RKO (cell line): ENCODE data around the gene AHCYL2.

ENCODE experiments used
- DNase-seq: peaks from one replicate; pipeline ENCODE4 v3.0.0-alpha.2; 2016; ENCODE audit warnings: low spot score

The AHCYL2 gene

DNA sequence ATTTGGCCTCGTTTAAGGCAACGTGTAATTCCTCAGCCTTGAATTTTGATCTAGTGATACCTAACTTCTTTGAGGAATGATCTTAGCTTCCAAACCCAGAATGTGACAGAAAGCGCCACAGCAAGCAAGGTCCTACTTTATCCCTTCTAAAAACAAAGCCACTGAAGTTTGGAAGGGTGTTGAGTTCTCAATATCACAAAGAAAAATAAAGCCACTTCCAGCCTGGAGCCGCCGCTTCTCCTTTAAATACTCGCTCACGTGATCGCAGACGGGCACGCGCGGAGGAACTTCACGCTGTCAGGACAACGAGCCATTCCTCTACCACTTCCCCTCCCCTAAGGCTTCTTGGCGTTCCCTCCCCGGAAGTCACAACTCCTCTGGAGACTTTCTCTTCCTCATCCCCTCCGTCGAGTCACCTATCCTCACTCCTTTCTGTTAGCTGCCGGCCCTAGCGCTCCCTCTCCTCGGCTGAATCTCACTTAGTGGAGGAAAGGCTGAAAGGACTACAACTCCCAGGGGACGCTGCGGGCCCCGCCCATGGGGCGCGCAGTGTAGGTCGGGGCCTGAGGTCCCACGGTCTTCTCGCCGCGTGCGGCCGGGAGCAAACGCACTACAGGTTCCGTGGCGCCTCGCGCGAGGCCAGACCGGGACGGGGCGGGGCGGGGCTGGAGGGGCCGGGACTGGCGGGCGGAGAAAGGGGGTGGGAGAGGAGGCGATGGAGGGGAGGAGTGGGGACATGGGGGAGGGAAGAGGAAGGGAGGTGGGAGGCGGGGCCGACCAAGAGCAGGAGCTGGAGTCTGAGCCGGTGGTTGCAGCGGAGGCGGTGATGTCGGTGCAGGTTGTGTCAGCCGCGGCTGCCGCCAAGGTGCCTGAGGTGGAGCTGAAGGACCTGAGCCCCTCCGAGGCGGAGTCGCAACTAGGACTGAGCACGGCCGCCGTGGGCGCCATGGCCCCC lies at the start of gene AHCYL2:
TSS of gene AHCYL2 (plus strand) at position 780 of the 955 bp plus-strand sequence.
- peak; percentile 99 for DNase-seq

DNA sequence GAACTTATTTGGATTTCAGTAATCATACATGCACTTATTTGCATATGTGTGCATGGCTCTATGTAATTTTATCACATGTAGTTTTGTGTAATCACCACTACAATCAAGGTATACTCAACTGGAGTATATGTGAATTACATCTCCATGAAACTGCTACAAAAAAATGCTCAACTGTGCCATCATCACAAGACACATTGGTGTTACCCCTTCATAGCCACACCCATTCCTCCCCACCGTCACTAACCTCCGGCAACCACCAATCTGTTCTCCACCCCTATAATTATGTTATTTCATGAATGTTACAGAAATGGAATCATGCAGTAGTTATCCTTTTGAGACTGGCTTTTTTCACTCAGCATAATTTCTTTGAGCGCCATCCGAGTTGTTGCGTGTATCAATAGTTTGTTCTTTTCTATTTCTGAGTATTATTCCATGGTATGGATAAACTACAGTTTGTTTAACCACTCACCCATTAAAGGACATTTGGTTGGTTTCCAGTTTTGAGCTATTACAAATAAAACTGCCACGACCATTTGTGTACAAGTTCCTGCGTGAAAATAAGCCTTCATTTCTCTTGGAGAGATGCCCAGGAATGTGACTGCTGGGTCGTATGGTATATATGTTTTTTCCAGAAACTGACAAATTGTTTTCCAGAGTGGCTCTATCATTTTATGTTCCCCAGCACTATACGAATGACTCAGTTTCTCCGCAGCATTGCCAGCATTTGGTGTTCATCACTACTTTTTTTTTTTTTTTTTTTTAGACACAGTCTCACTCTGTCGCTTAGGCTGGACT lies 47.7 kb upstream of the AHCYL2 start:
- no peak for DNase-seq

DNA sequence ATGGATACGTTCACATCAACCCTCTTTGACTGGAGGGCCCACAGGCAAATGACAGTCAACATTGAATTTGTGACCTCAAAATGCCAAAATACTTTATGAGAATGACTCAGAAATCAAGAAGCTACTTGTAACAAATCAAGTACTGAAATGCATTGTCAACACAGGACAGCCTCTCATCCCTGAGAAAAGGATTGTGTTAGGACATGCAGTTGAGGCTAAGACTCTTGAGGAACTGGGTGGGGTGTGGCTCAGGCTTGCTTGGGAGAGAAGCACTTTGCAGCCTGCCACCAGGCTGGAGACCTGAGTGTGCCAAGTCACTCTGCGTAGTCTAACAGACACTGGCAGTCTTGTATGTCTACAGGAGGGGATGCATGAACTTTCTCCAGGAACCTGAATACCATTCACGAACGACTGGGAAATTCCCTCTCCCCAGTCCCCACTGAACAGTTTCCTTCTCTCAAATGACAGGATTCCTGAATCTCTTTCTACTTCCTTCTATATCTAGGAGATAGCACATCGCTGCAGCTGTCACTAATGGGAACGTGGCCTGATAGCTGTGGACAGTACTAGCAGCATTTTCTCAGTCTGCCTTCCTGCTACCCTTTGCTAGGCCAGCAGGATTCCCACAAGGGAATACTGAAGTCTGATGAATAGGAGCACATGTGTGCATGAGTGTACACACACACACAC lies 39.7 kb upstream of the AHCYL2 start:
- DNase-seq: no peak

DNA sequence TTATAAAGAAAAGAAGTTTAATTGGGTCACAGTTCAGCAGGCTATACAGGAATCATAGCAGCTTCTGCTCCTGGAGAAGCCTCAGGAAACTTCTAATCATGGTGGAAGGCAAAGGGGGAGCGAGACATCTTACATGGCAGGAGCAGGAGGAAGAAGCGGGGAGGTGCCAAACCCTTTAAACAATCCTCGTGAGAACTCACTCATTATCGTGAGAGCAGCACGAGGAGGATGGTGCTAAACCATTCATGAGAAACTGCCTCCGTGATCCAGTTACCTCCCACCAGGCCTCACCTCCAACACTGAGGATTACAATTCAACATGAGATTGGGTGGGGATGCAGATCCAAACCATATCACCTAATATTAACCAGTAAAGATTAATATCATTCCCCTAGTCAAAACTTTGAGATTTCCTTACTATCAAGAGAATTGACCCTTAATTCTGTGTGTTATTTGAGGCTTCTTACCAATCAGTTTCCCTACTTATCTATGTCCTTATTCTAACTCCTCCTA lies 38.0 kb upstream of the AHCYL2 start:
- no peak for DNase-seq

DNA sequence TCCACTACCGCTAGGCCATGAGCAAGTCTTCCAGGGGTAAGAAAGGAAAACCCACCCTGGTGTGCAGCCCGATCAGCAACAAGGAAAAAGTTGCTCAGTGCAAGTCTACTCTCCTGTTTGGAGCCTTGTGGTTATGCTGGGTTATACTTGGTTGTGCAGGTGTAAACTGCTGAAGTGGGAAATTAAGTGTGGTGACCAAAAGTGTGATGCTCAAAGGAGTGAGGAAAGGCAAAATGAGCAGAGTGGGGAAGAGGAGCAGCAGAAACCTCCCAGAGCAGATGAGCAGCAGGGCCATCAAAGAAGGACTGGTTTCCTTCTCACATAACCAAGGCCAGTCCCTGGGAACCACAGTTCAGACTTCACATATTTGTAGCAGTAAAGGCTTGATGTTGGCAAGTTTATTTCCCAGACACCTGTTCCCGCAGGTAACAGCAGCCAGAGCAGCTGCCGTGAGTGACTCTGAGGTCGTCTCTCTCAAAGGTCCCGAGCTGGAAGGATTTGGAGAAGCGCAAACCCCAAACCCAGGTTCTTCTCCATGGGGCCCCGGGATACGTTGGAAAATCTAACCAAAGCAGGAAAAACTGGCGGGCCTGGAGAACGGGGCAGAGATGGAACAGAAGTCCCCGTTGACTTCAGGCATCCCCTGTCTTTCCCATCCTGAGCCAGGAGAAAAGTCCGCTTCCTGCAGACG lies 37.0 kb upstream of the AHCYL2 start:
- no peak for DNase-seq

DNA sequence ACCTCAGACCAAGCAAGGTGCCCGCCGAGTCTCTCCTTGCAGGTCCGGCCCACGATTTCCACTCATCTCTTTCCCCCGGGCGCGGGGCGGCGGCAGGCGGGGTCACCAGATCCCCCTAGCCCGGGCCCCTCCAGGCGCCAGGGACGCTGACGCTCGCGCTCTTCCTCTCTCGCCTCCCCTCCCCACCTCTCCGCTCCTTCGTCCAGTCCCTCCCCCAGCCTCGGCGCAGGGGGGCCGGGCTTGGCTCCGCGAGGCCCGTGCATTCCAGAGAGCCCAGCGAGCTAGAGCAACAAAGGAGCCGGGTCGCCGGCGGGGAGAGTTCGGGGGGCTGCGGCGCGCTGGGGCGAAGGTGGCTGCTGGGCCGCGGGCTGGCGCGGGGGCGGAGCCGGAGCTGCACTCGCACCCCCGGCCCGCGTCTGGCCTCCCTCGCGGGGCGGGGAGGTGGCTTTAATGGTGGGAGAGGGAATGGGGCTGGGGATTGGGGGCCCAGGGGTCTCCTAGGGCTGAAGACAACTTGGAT lies 36.4 kb upstream of the AHCYL2 start, which contains the start of gene SMO:
TSS of gene SMO (plus strand) at position 262 of the 520 bp plus-strand sequence. CDS start 519 bp downstream, outside the sequence.
- no peak for DNase-seq

DNA sequence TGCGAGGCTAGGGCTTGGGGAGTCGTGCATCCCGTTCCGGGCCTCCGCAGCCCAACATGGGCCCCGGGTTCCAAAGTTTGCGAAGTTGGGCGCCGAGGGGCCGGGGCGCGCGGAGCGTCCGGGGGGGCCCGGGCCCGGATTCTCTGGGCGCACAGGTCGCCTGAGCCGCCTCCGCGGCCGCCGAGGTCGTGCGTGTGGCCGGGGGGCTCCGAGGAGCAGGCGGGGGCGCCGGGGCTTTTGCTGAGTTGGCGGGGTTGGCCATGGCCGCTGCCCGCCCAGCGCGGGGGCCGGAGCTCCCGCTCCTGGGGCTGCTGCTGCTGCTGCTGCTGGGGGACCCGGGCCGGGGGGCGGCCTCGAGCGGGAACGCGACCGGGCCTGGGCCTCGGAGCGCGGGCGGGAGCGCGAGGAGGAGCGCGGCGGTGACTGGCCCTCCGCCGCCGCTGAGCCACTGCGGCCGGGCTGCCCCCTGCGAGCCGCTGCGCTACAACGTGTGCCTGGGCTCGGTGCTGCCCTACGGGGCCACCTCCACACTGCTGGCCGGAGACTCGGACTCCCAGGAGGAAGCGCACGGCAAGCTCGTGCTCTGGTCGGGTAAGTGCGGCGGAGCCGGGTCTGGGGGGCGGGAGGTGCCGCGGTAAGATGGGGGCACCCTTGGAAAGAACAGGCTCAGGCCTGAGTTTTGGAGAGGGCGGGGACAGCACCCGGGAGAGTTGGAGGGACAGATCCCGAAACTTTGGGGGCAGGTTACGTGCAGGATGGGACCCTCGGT lies 35.8 kb upstream of the AHCYL2 start:
- no peak for DNase-seq

DNA sequence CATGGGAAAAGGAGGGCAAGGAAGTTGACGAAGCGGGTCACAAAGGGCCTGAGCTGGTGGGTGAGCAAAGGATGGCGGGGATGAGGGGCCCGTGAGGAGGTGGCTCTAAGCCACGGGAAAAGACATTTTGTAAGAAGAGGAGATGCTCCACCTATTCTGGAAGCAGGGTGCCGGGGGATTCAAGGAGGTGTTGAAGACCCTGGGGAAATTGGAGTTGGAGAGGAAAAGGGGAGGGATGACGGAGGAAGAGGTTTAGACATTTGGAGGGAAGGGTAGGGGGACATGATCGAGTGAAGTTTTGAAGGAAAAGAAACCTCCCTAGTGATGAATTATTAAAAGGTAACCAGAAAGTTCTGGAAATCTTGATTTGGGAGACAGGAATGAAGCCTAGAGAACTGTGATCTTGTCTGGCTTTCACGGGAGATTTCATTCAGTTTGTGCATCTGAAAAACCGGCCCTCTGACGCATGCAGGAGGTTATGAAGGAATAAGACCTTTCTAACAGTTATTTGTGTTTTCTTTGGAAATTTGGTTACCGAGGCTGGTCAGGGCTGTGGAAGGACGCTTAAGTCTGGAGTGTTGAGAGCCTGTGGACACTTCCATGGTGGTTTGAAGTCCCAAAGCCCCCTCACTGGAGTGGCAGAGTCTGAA lies 35.0 kb upstream of the AHCYL2 start:
- DNase-seq: no peak

DNA sequence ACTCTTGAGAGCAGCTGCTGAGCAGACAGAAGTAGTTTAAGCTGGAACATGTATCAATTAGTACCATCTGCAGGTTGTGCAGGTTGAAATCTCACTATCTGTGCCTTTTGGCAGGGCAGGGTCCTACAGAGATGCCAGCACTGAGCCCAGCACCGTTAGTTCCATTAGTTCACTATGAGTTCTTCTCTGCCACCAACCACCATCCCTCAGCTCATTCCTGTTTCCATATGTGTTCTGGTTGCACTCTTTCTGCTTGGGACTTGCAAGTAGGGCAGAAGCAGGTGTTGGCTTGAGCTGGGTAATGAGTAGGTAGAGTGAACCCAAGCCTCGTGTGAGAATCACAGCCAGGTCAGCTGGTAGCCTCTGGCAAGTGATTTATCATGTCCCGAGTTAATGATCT lies 33.6 kb upstream of the AHCYL2 start:
- no peak for DNase-seq

DNA sequence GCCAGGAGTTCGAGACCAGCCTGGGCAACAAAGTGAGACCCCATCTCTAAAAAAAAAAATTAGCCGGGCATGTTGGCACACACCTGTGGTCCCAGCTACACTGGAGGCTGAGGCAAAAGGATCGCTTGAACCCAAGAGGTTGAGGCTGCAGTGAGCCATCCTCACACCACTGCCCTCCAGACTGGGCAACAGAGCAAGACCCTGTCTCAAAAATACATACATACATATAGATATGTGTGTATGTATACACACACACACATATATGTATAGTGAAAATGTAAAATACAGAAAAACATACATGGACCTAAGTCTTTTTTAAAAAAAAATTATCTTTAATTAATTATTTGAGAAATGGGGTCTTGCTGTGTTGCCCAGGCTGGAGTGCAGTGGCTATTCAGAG lies 30.9 kb upstream of the AHCYL2 start:
- no peak for DNase-seq

DNA sequence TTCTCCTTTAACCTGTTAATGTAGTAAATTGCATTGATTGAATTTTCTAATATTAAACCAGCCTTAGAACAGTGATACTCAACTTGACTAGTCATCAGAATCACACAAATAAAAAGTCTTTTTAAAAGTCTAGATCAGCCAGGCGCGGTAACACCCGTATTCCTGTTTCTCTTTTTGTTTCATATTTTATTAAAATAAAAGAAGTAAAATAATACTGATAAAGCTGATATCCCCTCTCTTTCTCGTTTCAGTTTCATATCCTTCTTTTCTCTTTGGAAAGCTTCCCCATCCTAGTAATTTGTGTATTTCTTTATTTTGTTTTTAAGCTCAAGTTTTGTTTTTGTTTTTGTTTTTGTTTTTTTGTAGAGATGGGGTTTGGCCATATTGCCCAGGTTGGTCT lies 27.1 kb upstream of the AHCYL2 start:
- no peak for DNase-seq

DNA sequence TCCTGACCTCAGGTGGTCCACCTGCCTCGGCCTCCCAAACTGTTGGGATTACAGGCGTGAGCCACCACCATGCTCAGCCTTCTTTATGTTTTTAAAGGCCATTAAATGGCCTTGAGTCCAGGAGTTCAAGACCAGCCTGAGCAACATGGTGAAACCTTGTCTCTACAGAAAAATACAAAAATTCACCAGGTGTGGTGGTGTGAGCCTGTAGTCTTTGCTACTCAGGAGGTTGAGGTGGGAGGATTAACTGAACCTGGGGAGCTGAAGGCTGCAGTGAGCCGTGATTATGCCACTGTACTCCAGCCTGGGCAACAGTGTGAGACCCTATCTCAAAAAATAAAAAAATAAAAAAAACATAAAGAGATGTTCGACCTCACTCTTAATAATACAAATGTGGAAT lies 25.4 kb upstream of the AHCYL2 start:
- DNase-seq: no peak

DNA sequence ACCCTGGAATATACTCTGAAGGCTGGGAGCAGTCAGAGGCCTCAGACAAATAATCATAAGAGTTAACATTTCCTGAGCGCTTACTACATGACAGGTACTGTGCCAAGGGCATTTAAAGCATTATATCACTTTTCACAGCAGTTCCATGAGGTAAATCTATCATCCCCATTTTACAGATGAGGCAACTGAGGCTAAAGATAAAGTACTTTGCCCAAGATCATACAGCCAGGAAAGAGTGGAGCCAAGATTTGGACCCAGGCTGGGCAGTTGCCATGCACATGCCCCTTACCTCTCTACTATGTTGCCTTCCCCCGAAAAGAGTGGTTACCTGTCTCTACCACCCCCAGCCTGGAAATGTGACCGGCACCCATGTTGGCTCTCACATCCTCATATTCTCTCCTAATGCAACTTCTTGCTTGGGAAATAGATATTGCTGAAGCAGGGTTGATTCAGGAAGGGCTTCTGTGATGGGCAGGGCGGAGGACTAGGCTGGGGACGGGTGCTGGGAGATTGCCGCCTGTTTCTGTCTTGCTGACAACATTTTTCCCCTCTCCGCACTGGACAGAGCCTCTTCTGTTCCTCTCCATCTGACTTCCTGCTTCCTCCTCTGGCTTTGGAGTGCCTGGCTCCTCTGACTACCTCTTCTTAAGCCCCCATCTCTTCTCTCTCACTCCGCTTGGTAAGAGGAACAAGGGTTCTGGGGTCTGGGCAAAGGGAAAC lies 22.6 kb upstream of the AHCYL2 start:
- no peak for DNase-seq

DNA sequence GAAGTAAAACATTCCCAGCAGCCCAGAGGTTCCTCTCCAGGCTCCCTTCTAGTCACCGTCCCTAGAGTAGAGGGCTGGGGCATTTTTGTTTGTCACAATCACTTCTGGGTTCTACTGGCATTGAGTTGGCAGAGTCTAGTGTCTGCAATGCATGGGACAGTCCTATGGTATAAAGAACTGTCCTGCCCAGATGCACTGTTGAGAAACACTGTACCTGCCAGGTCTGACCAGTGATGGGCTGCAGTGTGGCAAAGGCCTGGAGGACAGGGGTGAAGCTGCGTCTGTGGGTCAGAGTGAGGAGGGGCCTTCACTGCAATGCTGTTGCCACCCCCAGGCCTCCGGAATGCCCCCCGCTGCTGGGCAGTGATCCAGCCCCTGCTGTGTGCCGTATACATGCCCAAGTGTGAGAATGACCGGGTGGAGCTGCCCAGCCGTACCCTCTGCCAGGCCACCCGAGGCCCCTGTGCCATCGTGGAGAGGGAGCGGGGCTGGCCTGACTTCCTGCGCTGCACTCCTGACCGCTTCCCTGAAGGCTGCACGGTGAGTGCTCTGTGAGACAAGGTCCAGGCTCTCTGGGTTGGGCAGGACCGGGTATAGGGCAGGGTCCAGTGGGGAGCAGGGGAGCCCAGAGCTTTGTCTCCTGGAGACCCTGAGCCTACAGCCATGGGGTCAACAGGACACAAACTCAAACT lies 21.6 kb upstream of the AHCYL2 start:
- no peak for DNase-seq

DNA sequence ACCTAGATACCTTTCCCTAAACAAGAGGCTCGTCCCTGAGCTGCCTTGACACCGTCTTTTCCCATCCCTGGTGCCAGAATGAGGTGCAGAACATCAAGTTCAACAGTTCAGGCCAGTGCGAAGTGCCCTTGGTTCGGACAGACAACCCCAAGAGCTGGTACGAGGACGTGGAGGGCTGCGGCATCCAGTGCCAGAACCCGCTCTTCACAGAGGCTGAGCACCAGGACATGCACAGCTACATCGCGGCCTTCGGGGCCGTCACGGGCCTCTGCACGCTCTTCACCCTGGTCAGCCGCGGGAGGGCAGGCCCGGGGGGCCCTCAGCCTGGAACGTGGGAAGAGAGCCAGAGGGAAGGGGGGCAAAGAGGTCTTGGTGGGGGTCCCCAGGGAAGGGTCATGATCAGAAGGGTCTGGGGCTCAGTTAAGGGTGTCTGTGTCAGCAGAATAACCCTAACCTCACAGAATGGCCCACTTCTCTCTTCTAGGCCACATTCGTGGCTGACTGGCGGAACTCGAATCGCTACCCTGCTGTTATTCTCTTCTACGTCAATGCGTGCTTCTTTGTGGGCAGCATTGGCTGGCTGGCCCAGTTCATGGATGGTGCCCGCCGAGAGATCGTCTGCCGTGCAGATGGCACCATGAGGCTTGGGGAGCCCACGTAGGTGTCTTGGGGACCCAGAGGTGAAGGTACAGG lies 19.6 kb upstream of the AHCYL2 start:
- no peak for DNase-seq

DNA sequence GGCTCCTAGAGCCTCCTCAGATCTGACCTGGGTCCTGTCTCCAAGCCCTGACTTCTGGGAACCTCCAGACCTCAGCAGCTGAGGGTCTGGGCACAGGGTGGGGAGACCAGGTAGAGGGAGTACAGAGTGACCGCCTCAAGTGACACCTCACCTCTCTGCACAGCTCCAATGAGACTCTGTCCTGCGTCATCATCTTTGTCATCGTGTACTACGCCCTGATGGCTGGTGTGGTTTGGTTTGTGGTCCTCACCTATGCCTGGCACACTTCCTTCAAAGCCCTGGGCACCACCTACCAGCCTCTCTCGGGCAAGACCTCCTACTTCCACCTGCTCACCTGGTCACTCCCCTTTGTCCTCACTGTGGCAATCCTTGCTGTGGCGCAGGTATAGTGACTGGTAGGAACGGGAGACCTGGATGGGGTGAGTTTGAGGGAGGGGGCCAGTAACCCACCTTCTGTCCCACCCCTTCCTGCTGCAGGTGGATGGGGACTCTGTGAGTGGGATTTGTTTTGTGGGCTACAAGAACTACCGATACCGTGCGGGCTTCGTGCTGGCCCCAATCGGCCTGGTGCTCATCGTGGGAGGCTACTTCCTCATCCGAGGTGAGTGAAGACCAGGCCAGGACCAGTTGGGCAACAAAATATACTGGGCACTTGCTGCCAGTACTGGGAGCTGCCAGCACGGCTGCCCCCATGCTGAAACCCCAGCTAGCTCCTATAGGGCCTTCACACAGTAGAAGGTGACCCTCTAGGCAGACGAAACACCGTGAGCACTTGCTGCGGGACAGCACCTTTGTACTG lies 18.6 kb upstream of the AHCYL2 start:
- DNase-seq: no peak

DNA sequence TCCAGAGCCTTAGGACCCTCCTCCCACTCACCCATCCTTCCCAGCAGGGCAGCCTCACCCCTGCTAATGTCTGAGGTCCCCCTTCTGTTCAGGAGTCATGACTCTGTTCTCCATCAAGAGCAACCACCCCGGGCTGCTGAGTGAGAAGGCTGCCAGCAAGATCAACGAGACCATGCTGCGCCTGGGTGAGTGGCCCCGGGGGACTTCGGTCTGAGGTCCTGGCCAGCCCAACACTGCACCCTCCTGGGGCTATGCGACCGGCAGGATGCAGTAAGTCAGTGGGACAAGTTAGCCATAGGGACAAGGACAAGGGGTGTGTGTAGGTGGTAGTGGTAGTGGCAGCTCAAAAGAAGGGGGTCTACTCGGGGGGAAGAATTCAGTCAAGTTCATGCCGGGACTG lies 16.2 kb upstream of the AHCYL2 start:
- no peak for DNase-seq
